ENCODE measurements around the gene HDAC3.
A peak's percentile ranks its signal among the peaks of the same experiment; 100 is the strongest.
"Not testable (repeated sequence)": the region's sequence is repeated elsewhere in the genome, so short reads cannot be mapped to it uniquely, and the experiment has no call there.

HDAC3 gene

GRCh38 chr5:141633871-141634561, 2.6 kb downstream of the HDAC3 start:
- DNase-seq: no peak

- DNase-seq: no peak
These were observed 4.0 kb downstream of the HDAC3 start for GRCh38 chr5:141632650-141633049.

GRCh38 chr5:141630570-141631140, 6.0 kb downstream of the HDAC3 start:
- no peak for DNase-seq

- no peak for DNase-seq
These were observed 8.4 kb downstream of the HDAC3 start for GRCh38 chr5:141628175-141628788.

GRCh38 chr5:141623611-141624010, 13.0 kb downstream of the HDAC3 start:
- no peak for DNase-seq

GRCh38 chr5:141623186-141623585, 13.5 kb downstream of the HDAC3 start:
- no peak for DNase-seq

- peak; percentile 99 for DNase-seq
These were observed 17.7 kb downstream of the HDAC3 start, which contains the start of gene DIAPH1 for GRCh38 chr5:141618804-141619554. TSS of gene DIAPH1 (minus strand) at chr5:141619000. CDS start at chr5:141618914, 86 bp downstream.

- DNase-seq: peak; percentile 57
These were observed 18.4 kb downstream of the HDAC3 start for GRCh38 chr5:141618030-141618803.

- no peak for DNase-seq
These were observed 19.0 kb downstream of the HDAC3 start for GRCh38 chr5:141617682-141618029.

- DNase-seq: no peak
These were observed 19.5 kb downstream of the HDAC3 start for GRCh38 chr5:141617128-141617527.

- peak; percentile 48 for DNase-seq
These were observed 20.5 kb downstream of the HDAC3 start for GRCh38 chr5:141615991-141616720.

- no peak for DNase-seq
These were observed 23.3 kb downstream of the HDAC3 start for GRCh38 chr5:141613344-141613743.

GRCh38 chr5:141611289-141611688, 25.4 kb downstream of the HDAC3 start:
- no peak for DNase-seq

- DNase-seq: not testable (repeated sequence)
These were observed 26.7 kb downstream of the HDAC3 start for GRCh38 chr5:141609921-141610320.

- DNase-seq: no peak
These were observed 27.6 kb downstream of the HDAC3 start for GRCh38 chr5:141609044-141609443.

GRCh38 chr5:141608557-141608956, 28.1 kb downstream of the HDAC3 start:
- no peak for DNase-seq

- no peak for DNase-seq
These were observed 28.6 kb downstream of the HDAC3 start for GRCh38 chr5:141608046-141608445.

GRCh38 chr5:141605523-141606277, 30.9 kb downstream of the HDAC3 start:
- peak; percentile 62 for DNase-seq

- DNase-seq: no peak
These were observed 32.5 kb downstream of the HDAC3 start for GRCh38 chr5:141603923-141604717.

GRCh38 chr5:141602606-141603005, 34.0 kb downstream of the HDAC3 start:
- no peak for DNase-seq
